ENCODE results near the gene RSPRY1. TPM values are rescaled to one million over a fixed set of nuclear protein-coding genes. Genes with fewer than 3 reads are reported as not detected.
"Not testable (repeated sequence)": the region's sequence is repeated elsewhere in the genome, so short reads cannot be mapped to it uniquely, and the experiment has no call there.

RSPRY1 gene
- total and polyA plus RNA-seq, 2 of the 8 experiments (the other 6 are each of a cell fraction or from before 2014, with no cell fraction given): 11.5 to 32.5 TPM

DNA sequence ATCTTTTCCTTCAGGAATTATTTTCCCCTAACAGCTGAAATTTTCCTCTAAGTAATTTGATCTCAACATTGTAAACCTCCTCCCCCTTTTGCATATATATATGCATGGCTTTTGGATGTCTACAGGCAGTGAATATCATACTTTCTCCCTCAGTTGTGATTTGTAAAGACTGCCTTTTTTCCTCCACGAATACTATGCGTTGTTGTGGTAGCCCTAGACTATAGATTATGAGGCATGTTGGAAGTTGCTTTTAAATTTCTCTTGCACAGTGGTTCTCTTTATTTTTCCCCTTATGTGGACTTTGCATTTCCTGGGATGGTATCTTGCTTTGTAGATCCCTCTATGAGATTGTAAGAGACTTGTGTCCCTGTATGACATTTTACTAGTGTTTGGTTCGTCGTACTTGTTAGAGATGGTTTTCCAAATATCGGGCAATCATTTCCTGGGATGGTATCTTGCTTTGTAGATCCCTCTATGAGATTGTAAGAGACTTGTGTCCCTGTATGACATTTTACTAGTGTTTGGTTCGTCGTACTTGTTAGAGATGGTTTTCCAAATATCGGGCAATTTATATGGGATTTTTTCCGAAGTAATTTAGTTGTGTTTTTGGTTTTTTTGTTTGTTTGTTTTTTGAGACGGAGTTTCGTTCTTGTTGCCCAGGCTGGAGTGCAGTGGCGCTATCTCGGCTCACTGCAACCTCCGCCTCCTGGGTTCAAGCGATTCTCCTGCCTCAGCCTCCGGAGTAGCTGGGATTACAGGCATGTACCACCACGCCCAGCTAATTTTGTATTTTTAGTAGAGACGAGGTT is 2.0 kb downstream of the RSPRY1 start:
- Histone ChIP-seq H3K23me2 (ENCODE audit: low read depth, low read length) (peaks cover 14% of the 10 kb centered on the region), H3K4me3 (ENCODE audit: extremely low read depth in 1 of 4, insufficient read depth in 2 of 4, low read depth in 3 of 4, low read length in 4 of 4) (peak overlapping the region; percentile 70 to 94 (median 88); a peak in 7 of 8 replicates), H3K4me2 (ENCODE audit: insufficient read depth in 1 of 2, low read depth in 2 of 2, low read length in 2 of 2) (peak overlapping the region; percentile 89 to 92), H3K79me2 (ENCODE audit: control insufficient read depth in 1 of 2, insufficient read depth in 2 of 2, low read length in 2 of 2) (peaks cover 4 to 87% of the 10 kb centered on the region in 2 experiments)
- H3K9ac ChIP-seq (replicated peaks in 1 of 4; ENCODE audit: extremely low read depth in 1 of 4, low read depth in 3 of 4, low read length in 3 of 4); H2AFZ ChIP-seq (ENCODE audit: low read length); H3K14ac ChIP-seq (ENCODE audit: insufficient read length); H3K79me1 ChIP-seq (ENCODE audit: low read depth, low read length); DNase-seq (ENCODE audit: low read depth in 1 of 2, low spot score in 2 of 2); H2BK5ac ChIP-seq (ENCODE audit: low read depth, low read length); H3K9me3 ChIP-seq (ENCODE audit: insufficient read depth in 2 of 2, low read depth in 1 of 2, low read length in 1 of 2); H3K56ac ChIP-seq (replicated peaks; ENCODE audit: insufficient read length, low read depth, low read length); H3K23ac ChIP-seq (ENCODE audit: insufficient read length); H4K5ac ChIP-seq (ENCODE audit: insufficient read length, low read depth, low read length); H4K91ac ChIP-seq (replicated peaks; ENCODE audit: insufficient read length, low read length); H2BK120ac ChIP-seq (replicated peaks; ENCODE audit: low read depth, low read length); FAIRE-seq; H2BK12ac ChIP-seq (ENCODE audit: low read depth, low read length); H3K36me3 ChIP-seq (ENCODE audit: control insufficient read depth in 2 of 4, insufficient read depth in 4 of 4, low read length in 3 of 4); H4K20me1 ChIP-seq (replicated peaks in 1 of 2; ENCODE audit: control insufficient read depth in 1 of 2, insufficient read depth in 2 of 2, low read length in 2 of 2); H2BK15ac ChIP-seq (ENCODE audit: low read length); H4K8ac ChIP-seq (ENCODE audit: extremely low read depth, insufficient read depth, low read length); H2AK5ac ChIP-seq (ENCODE audit: low read depth, low read length); H3K4ac ChIP-seq (replicated peaks; ENCODE audit: insufficient read length, low read depth, low read length); H3K18ac ChIP-seq (ENCODE audit: extremely low read depth, low read length); POLR2A ChIA-PET (ENCODE audit: partially characterized antibody); H3K4me1 ChIP-seq (replicated peaks in 1 of 4; ENCODE audit: control insufficient read depth in 3 of 4, insufficient read depth in 4 of 4, low read length in 3 of 4); H3K27me3 ChIP-seq (replicated peaks in 1 of 4; ENCODE audit: control insufficient read depth in 3 of 4, extremely low read depth in 1 of 4, insufficient read depth in 3 of 4, low read length in 3 of 4); H2BK20ac ChIP-seq (ENCODE audit: low read length); H3K27ac ChIP-seq (ENCODE audit: low read depth, low read length): not testable (repeated sequence)
- CTCF ChIA-PET (ENCODE audit: partially characterized antibody): interaction anchor here (0.6 to 1.3 kb wide), 4 partner anchors 16 to 55 kb away, joined by 3 read pairs; no protein-coding TSS in a partner anchor
- 92 to 100% methylated on average over 2 to 18 of the region's 18 CpGs for WGBS, 2 experiments (ENCODE audit: extremely low coverage in 1 of 2, insufficient coverage in 1 of 2, insufficient read length in 1 of 2, insufficient replicate concordance in 2 of 2, low coverage in 1 of 2, low lambda C conversion rate in 2 of 2, missing lambda C conversion rate in 1 of 2)

Measured in H1 (cell line).